ENCODE results near the gene GPR6. TPM values are rescaled to one million over a fixed set of nuclear protein-coding genes. Genes with fewer than 3 reads are reported as not detected.

GPR6 gene
- polyA plus RNA-seq, 3 donors = not detected

DNA sequence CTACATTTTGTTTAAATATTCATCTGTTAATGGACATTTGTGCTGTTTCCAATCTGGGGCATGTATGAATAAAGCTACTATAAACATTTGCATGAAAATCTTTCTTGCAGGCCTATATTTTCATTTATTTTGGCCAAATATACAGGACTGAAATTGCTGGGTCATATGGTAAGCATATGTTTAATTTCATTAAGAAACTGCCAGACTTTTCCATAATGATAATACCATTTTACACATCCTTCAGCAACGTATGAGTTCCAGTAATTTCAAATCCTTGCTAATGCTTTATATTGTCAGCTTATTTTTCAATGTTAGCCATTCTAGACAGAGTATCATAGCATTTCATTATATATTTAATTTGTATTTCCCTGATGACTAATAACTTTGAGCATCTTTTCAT is 51.0 kb downstream of the GPR6 start:
- H3K36me3 Mint-ChIP-seq = no peaks in the 10 kb centered on the region
- DNase-seq = no peak
- intact Hi-C loops (cut with micrococcal nuclease) = no loop called here
- H3K36me3 ChIP-seq (replicated peaks in 1 of 2; ENCODE audit: control insufficient read depth in 1 of 2, insufficient read depth in 2 of 2, low read length in 2 of 2) = no peaks in the 10 kb centered on the region
- peaks cover 0 to 6% (median 2%) of the 10 kb centered on the region in 7 donors for H3K9me3 Mint-ChIP-seq
- no peaks in the 10 kb centered on the region for H3K79me2 ChIP-seq (ENCODE audit: insufficient read depth, low read length)
- H2AFZ ChIP-seq (ENCODE audit: insufficient read depth, low read depth, low read length, poor library complexity, severe bottlenecking) = no peak overlapping the region
- TF ChIP-seq, protein P1, sequence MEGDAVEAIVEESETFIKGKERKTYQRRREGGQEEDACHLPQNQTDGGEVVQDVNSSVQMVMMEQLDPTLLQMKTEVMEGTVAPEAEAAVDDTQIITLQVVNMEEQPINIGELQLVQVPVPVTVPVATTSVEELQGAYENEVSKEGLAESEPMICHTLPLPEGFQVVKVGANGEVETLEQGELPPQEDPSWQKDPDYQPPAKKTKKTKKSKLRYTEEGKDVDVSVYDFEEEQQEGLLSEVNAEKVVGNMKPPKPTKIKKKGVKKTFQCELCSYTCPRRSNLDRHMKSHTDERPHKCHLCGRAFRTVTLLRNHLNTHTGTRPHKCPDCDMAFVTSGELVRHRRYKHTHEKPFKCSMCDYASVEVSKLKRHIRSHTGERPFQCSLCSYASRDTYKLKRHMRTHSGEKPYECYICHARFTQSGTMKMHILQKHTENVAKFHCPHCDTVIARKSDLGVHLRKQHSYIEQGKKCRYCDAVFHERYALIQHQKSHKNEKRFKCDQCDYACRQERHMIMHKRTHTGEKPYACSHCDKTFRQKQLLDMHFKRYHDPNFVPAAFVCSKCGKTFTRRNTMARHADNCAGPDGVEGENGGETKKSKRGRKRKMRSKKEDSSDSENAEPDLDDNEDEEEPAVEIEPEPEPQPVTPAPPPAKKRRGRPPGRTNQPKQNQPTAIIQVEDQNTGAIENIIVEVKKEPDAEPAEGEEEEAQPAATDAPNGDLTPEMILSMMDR (IDR thresholded peaks at IDR 0.05) = no peak
- H3K27ac ChIP-seq (ENCODE audit: low read depth in 1 of 2, low read length in 2 of 2) = no peak overlapping the region
- no peak overlapping the region for H3K4me2 ChIP-seq (replicated peaks; ENCODE audit: extremely low read depth, low read length, poor library complexity, severe bottlenecking)
- H3K4me1 ChIP-seq (ENCODE audit: control insufficient read depth in 1 of 2, insufficient read depth in 2 of 2, low read length in 2 of 2) = no peaks in the 10 kb centered on the region
- H3K4me3 Mint-ChIP-seq = no peak overlapping the region
- H3K4me1 Mint-ChIP-seq = no peaks in the 10 kb centered on the region
- no peaks in the 10 kb centered on the region for H3K27me3 ChIP-seq (ENCODE audit: control insufficient read depth in 2 of 2, insufficient read depth in 2 of 2, low read length in 2 of 2)
- no CpG with 5 or more reads among the region's 1 CpG for WGBS (ENCODE audit: insufficient coverage)
- peaks cover 1 to 3% (median 2%) of the 10 kb centered on the region in 3 donors for H3K27me3 Mint-ChIP-seq (ENCODE audit: low read depth in 3 of 3)
- no peak overlapping the region for H3K27ac Mint-ChIP-seq
- peaks cover 0 to 5% of the 10 kb centered on the region in 2 donors for H3K9me3 ChIP-seq (replicated peaks in 1 of 2; ENCODE audit: control insufficient read depth in 1 of 2, insufficient read depth in 1 of 2, low read length in 2 of 2)
- H4K20me1 ChIP-seq (ENCODE audit: insufficient read depth, low read length) = no peaks in the 10 kb centered on the region
- H3K4me3 ChIP-seq (replicated peaks in 1 of 3; ENCODE audit: low read depth in 2 of 3, low read length in 3 of 3) = no peak overlapping the region
- H3K9ac ChIP-seq (ENCODE audit: insufficient read depth, low read length, poor library complexity, severe bottlenecking) = no peak overlapping the region

Other genes starting within 250 kb of the GPR6 start
- 1 to 10 TPM in 2 of 3 donors, under 1 TPM in 1; 0.32 to 1.7 (median 1.4) TPM for gene WASF1, start 201.4 kb downstream of the GPR6 start, polyA plus RNA-seq
- gene CDC40, start 202.1 kb downstream of the GPR6 start, polyA plus RNA-seq = 10 to 100 TPM; 13.6 to 26.4 (median 17.0) TPM

Data from CD14-positive monocyte (primary cell).